Liver (tissue), 9 donors: ENCODE data around the gene EIF4G1. TPM values are rescaled to one million over a fixed set of nuclear protein-coding genes. Genes with fewer than 3 reads are reported as not detected.

Experiments
- DNase-seq: peaks from one replicate; pipeline ENCODE4 v3.0.0-alpha.2; 2017; ENCODE audit warnings: low spot score
- H3K27ac ChIP-seq, 2 donors: one replicate each; pipeline ENCODE4 v1.7.0; 2013; ENCODE audit warnings: inconsistent platforms in 2 of 2, low read length in 2 of 2, control low read depth in 1 of 2, low read depth in 1 of 2, mild to moderate bottlenecking in 1 of 2
- H3K27me3 ChIP-seq, 4 donors: one replicate each; pipeline versions ENCODE4 v1.6.1 to v1.7.0; 2013; ENCODE audit warnings: low read length in 3 of 4, inconsistent platforms in 1 of 4, mild to moderate bottlenecking in 1 of 4, moderate library complexity in 1 of 4; ENCODE audit not compliant: control insufficient read depth in 4 of 4, insufficient read depth in 4 of 4
- H3K36me3 ChIP-seq, 4 donors: one replicate each; pipeline versions ENCODE4 v1.6.1 to v1.7.0; 2013; ENCODE audit warnings: low read length in 3 of 4, mild to moderate bottlenecking in 3 of 4, low read depth in 1 of 4, moderate library complexity in 1 of 4; ENCODE audit not compliant: control insufficient read depth in 4 of 4, insufficient read depth in 3 of 4
- H3K4me1 ChIP-seq, 4 donors: one replicate each; pipeline versions ENCODE4 v1.6.1 to v1.7.0; 2013; ENCODE audit warnings: low read length in 3 of 4, mild to moderate bottlenecking in 3 of 4, moderate library complexity in 1 of 4; ENCODE audit not compliant: control insufficient read depth in 4 of 4, insufficient read depth in 4 of 4
- H3K4me3 ChIP-seq, 3 donors: one replicate each; pipeline versions ENCODE4 v1.6.1 to v1.7.0; 2013; ENCODE audit warnings: low read length in 3 of 3, control low read depth in 1 of 3, low read depth in 1 of 3, mild to moderate bottlenecking in 1 of 3
- H3K9ac ChIP-seq, 2 donors: one replicate each; pipeline ENCODE4 v1.7.0; 2013; ENCODE audit warnings: low read length in 2 of 2, mild to moderate bottlenecking in 2 of 2, moderate library complexity in 2 of 2, control low read depth in 1 of 2, low read depth in 1 of 2
- H3K9me3 ChIP-seq, 4 donors: one replicate each; pipeline versions ENCODE4 v1.6.1 to v1.7.0; 2013; ENCODE audit warnings: low read length in 3 of 4; ENCODE audit not compliant: control insufficient read depth in 4 of 4
- ATF3 ChIP-seq: IDR thresholded peaks from 2 replicates; pipeline ENCODE4 v1.6.1; 2016; ENCODE audit warnings: antibody characterized with exemption
- CTCF ChIP-seq: fragments of 150-350 bp; IDR thresholded peaks from 2 replicates; pipeline ENCODE4 v1.5.1; 2017; ENCODE audit warnings: improper control_type of control experiment, low read depth, low read length; ENCODE audit not compliant: missing input control
- EGR1 ChIP-seq, 2 donors: IDR thresholded peaks; 2 replicates each; pipeline ENCODE4 v1.6.1; 2016 to 2018; ENCODE audit warnings: antibody characterized with exemption in 2 of 2, low read depth in 2 of 2
- FOXA2 ChIP-seq: IDR thresholded peaks from 2 replicates; pipeline ENCODE4 v1.6.1; 2016; ENCODE audit warnings: antibody characterized with exemption
- GABPA ChIP-seq, 2 donors: IDR thresholded peaks in 1 of 2; conservative IDR thresholded peaks in 1 of 2; 2 replicates each; pipeline ENCODE4 v1.6.1; 2016; ENCODE audit warnings: antibody characterized with exemption in 2 of 2, mild to moderate bottlenecking in 1 of 2, moderate library complexity in 1 of 2
- HNF4A ChIP-seq, 2 donors: conservative IDR thresholded peaks; 2 replicates each; pipeline ENCODE4 v1.6.1; 2016; ENCODE audit warnings: antibody characterized with exemption in 2 of 2, mild to moderate bottlenecking in 2 of 2
- HNF4G ChIP-seq: IDR thresholded peaks from 2 replicates; pipeline ENCODE4 v1.6.1; 2016; ENCODE audit warnings: antibody characterized with exemption
- JUND ChIP-seq, 2 donors: IDR thresholded peaks; 2 replicates each; pipeline ENCODE4 v1.6.1; 2016; ENCODE audit warnings: antibody characterized with exemption in 2 of 2
- NR2F2 ChIP-seq: IDR thresholded peaks from 2 replicates; pipeline ENCODE4 v1.6.1; 2016; ENCODE audit warnings: antibody characterized with exemption
- RAD21 ChIP-seq, 2 donors: IDR thresholded peaks; 2 replicates each; pipeline ENCODE4 v1.6.1; 2016; ENCODE audit warnings: antibody characterized with exemption in 2 of 2, mild to moderate bottlenecking in 2 of 2
- REST ChIP-seq: IDR thresholded peaks from 2 replicates; pipeline ENCODE4 v1.6.1; 2016; ENCODE audit warnings: antibody characterized with exemption, mild to moderate bottlenecking
- RXRA ChIP-seq, 2 donors: IDR thresholded peaks; 2 replicates each; pipeline ENCODE4 v1.6.1; 2017 to 2018; ENCODE audit warnings: antibody characterized with exemption in 2 of 2, mild to moderate bottlenecking in 1 of 2
- SP1 ChIP-seq: IDR thresholded peaks from 2 replicates; pipeline ENCODE4 v1.6.1; 2018; ENCODE audit warnings: antibody characterized with exemption, mild to moderate bottlenecking
- WGBS: extraction: QIAGEN DNeasy Blood & Tissue Kit; methylation state at CpG from one replicate; pipeline ENCODE4 v1.1.7; 2013; 5-methylcytosine and 5-hydroxymethylcytosine counted together
- polyA plus RNA-seq, 2 donors: library from polyadenylated mRNA; stranded (reverse) in 1 of 2; unstranded in 1 of 2; fragments of 200-250 nt in 1 of 2; fragments of >200 nt in 1 of 2; fragmentation: Nextera tagmentation in 1 of 2; extraction: Ambion mirVana in 1 of 2; gene quantifications; one replicate each; pipeline versions ENCODE4 v1.2.1 to v1.2.3, GENCODE V29; 2013 to 2015
- total RNA-seq, 2 donors: library from RNA; depleted of rRNA; stranded (reverse); fragments of >200 nt; gene quantifications; one replicate each; pipeline ENCODE4 v1.2.3, GENCODE V29; 2014
- TF ChIP-seq, protein P1 (sequence below): IDR thresholded peaks from 2 replicates; pipeline ENCODE4 v1.6.1; 2016; ENCODE audit warnings: antibody characterized with exemption
- TF ChIP-seq, protein P2 (sequence below): IDR thresholded peaks from 2 replicates; pipeline ENCODE4 v1.6.1; 2016; ENCODE audit warnings: antibody characterized with exemption
- donor health status: healthy.
- donor health status: healthy.
- donor health status: healthy.
- donor health status: healthy.
- donor health status: healthy.

EIF4G1 gene
- total and polyA plus RNA-seq, 4 donors, result 140 to 329 (median 207) TPM

DNA sequence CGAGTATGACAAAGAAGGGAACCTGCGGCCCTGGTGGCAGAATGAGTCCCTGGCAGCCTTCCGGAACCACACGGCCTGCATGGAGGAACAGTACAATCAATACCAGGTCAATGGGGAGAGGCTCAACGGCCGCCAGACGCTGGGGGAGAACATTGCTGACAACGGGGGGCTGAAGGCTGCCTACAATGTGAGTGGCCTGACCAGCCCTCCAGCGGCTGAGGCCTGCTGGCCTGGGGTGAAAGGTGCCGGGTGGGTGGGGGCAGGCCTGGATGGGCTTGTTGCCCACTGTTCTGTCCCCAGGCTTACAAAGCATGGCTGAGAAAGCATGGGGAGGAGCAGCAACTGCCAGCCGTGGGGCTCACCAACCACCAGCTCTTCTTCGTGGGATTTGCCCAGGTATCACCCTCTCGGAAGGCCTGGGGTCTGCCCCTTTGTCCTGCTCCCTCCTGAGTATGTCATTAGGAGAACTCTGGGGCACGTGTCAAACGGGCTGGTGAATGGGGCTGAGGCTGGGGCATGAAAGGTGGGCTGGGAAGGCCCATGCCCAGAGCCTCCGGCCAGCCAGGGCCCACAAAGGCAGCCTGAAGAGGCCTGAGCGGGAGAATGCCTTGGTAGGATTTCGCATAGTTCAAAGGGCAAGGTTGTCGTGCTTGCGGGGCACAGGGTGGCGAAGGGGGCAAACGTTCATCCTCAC lies 23.2 kb upstream of the EIF4G1 start:
- H3K27ac ChIP-seq, result no peak overlapping the region
- H3K27me3 ChIP-seq, result no peaks in the 10 kb centered on the region
- H3K4me3 ChIP-seq, result no peak overlapping the region
- no peak overlapping the region for H3K9ac ChIP-seq
- no peaks in the 10 kb centered on the region for H3K36me3 ChIP-seq
- WGBS, result 83% methylated on average over 22 of the region's 22 CpGs
- DNase-seq, result no peak
- TF ChIP-seq SP1 (no peak), RXRA (IDR thresholded peaks at IDR 0.05) (no peak), JUND (IDR thresholded peaks at IDR 0.05) (no peak), ATF3 (no peak), CTCF (no peak), FOXA2 (no peak), HNF4A (conservative IDR thresholded peaks at IDR 0.05) (no peak), REST (no peak), NR2F2 (no peak)
- no peaks in the 10 kb centered on the region for H3K4me1 ChIP-seq
- no peaks in the 10 kb centered on the region for H3K9me3 ChIP-seq

DNA sequence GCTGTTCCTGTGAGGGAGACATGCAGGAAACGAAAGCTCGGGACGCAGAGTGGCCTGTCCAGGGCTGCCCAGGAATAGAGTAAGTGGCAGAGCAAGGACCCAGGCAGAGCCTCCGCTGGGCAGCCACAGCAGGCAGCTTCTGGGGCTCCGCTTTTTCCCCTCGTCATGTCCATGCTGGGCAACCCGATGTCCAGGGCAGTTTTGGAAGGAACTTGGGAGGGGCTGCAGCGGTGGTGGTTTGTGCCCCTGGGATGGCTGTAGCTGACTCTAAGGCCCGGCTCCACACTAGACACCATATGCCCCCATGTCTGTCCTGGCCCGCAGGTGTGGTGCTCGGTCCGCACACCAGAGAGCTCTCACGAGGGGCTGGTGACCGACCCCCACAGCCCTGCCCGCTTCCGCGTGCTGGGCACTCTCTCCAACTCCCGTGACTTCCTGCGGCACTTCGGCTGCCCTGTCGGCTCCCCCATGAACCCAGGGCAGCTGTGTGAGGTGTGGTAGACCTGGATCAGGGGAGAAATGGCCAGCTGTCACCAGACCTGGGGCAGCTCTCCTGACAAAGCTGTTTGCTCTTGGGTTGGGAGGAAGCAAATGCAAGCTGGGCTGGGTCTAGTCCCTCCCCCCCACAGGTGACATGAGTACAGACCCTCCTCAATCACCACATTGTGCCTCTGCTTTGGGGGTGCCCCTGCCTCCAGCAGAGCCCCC lies 22.5 kb upstream of the EIF4G1 start:
- H3K4me3 ChIP-seq, result no peak overlapping the region
- H3K36me3 ChIP-seq, result no peaks in the 10 kb centered on the region
- DNase-seq, result no peak
- H3K9ac ChIP-seq, result no peak overlapping the region
- H3K27me3 ChIP-seq, result no peaks in the 10 kb centered on the region
- H3K27ac ChIP-seq, result no peak overlapping the region
- H3K4me1 ChIP-seq, result no peaks in the 10 kb centered on the region
- WGBS, result 94% methylated on average over 21 of the region's 21 CpGs
- H3K9me3 ChIP-seq, result no peaks in the 10 kb centered on the region
- TF ChIP-seq SP1 (no peak), FOXA2 (no peak), RXRA (IDR thresholded peaks at IDR 0.05) (no peak), JUND (IDR thresholded peaks at IDR 0.05) (no peak), HNF4A (conservative IDR thresholded peaks at IDR 0.05) (no peak), RAD21 (IDR thresholded peaks at IDR 0.05) (no peak), GABPA (IDR thresholded peaks at IDR 0.05 in 1 of 2, conservative IDR thresholded peaks at IDR 0.05 in 1 of 2) (no peak), EGR1 (IDR thresholded peaks at IDR 0.05; ENCODE audit: low read depth in 2 of 2) (no peak), CTCF (no peak), ATF3 (no peak), HNF4G (no peak)
- TF ChIP-seq, protein P1, sequence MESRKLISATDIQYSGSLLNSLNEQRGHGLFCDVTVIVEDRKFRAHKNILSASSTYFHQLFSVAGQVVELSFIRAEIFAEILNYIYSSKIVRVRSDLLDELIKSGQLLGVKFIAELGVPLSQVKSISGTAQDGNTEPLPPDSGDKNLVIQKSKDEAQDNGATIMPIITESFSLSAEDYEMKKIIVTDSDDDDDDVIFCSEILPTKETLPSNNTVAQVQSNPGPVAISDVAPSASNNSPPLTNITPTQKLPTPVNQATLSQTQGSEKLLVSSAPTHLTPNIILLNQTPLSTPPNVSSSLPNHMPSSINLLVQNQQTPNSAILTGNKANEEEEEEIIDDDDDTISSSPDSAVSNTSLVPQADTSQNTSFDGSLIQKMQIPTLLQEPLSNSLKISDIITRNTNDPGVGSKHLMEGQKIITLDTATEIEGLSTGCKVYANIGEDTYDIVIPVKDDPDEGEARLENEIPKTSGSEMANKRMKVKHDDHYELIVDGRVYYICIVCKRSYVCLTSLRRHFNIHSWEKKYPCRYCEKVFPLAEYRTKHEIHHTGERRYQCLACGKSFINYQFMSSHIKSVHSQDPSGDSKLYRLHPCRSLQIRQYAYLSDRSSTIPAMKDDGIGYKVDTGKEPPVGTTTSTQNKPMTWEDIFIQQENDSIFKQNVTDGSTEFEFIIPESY, result no peak
- TF ChIP-seq, protein P2, sequence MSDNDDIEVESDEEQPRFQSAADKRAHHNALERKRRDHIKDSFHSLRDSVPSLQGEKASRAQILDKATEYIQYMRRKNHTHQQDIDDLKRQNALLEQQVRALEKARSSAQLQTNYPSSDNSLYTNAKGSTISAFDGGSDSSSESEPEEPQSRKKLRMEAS, result no peak
